ENCODE results near the gene STX5.
A peak's percentile ranks its signal among the peaks of the same experiment; 100 is the strongest.
"Not testable (repeated sequence)": the region's sequence is repeated elsewhere in the genome, so short reads cannot be mapped to it uniquely, and the experiment has no call there.

Gene STX5, protein sequence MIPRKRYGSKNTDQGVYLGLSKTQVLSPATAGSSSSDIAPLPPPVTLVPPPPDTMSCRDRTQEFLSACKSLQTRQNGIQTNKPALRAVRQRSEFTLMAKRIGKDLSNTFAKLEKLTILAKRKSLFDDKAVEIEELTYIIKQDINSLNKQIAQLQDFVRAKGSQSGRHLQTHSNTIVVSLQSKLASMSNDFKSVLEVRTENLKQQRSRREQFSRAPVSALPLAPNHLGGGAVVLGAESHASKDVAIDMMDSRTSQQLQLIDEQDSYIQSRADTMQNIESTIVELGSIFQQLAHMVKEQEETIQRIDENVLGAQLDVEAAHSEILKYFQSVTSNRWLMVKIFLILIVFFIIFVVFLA

DNA sequence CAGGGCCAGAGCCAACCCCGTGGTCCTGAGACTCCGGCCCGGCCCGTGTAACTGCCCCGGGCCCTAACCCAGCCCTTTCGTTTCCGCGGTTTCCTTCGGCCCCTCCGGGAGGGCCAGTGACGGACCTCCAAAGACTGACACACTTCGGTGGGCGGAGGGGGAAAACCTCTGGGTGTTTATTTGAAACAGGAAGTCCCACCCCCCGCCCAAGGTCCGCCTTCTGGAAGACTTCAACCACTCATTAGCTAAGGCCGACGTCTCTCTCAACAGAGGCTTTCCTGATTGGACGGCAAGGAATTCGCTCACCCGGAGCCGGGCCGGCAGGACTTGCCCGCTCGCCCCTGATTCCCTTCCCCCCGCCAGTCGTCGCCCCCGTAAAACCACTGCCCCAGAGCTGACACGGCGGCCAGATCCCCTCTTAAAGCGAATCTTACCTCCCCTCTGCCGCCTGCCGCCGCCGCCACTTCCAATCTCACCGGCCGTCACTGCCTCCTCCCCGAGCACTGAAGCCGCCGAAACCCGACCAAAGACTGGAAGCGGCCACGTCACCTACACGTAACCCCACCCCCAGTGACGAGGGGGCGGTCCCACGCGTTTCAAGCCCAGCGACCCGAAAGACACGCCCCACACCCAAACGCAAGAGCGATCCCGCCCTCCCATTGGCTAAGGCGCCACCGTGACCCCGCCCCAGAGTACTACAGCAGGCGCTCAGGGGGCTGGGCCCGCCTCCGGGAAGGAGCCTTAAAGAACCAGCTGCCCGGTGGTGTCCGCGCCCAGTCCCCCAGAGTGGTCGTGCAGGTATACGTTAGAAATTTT lies at the start of gene STX5:
Gene STX5, minus strand, starts transcription at position 532 of the 816 bp plus-strand sequence. CDS start 808 bp downstream, outside the sequence.
- Histone ChIP-seq H3K4me3 (peak within 1 kb of the TSS; percentile 73 to 98 (median 92)), H3K27ac (peak within 1 kb of the TSS; percentile 76 to 99 (median 95))

- Histone ChIP-seq H3K27ac (peak within 1 kb of the TSS; percentile 86 to 99 (median 97)), H3K4me3 (peak within 1 kb of the TSS; percentile 62 to 97 (median 87))
Observed at GRCh38 chr11:62880803-62881578, 49.1 kb upstream of the STX5 start, which contains the start of gene SLC3A2. SLC3A2 (plus strand) TSS chr11:62880896; CDS start chr11:62881024, 128 bp downstream.

GRCh38 chr11:62880231-62880802 lies 48.5 kb upstream of the STX5 start:
- Histone ChIP-seq H3K27ac (peak overlapping the region; percentile 51 to 99 (median 97)), H3K4me3 (peak overlapping the region; percentile 62 to 97 (median 87))

DNA sequence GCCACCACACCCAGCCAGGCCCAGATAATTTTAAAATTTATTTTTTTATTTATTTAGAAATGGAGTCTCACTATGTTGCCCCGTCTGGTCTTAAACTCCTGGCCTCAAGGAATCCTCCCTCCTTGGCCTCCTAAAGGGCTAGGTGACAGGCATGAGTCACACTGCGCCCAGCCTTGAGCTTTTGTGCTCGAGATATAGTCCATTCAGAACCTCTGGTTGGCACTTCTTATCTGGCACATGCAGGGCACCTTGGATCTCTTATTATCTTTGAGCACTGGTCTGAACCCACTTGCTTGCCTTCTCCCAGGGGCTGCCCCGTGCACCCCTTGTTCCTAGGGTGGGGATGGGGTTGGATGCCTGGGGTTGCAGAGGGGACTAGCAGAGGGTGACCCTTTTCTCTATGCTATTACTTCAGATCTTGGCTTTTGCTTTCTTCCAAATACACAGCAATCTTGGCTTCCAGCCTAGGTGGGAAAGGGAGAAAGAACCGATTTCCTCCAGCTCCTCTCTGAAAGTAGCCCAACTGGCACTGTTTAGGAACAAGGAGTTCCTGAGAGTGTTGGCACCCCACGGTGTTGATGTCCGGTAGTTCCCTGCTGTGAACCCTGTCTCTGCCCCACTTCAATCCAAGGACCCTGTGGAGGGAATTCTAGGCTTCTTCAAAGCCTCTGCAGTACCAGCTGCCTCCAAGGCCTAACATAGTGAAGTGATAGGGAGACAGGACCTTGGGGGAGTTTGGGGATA lies 47.6 kb upstream of the STX5 start:
- peak overlapping the region in 2 of 7 experiments; percentile 62 to 82 for H3K4me3 ChIP-seq
- peak overlapping the region in 20 of 21 experiments; percentile 73 to 99 (median 97) for H3K27ac ChIP-seq

- Histone ChIP-seq H3K4me3 (no peak overlapping the region), H3K27ac (no peak overlapping the region)
Observed at GRCh38 chr11:62876712-62877111, 44.9 kb upstream of the STX5 start.

GRCh38 chr11:62875698-62876478 lies 44.0 kb upstream of the STX5 start:
- Histone ChIP-seq H3K4me3 (no peak overlapping the region), H3K27ac (peak overlapping the region in 1 of 21 experiments; percentile 71)

- Histone ChIP-seq H3K27ac (no peak overlapping the region), H3K4me3 (no peak overlapping the region)
Observed at GRCh38 chr11:62874851-62875250, 43.0 kb upstream of the STX5 start.

GRCh38 chr11:62865635-62866034 lies 33.8 kb upstream of the STX5 start:
- Histone ChIP-seq H3K4me3 (no peak overlapping the region), H3K27ac (no peak overlapping the region)

DNA sequence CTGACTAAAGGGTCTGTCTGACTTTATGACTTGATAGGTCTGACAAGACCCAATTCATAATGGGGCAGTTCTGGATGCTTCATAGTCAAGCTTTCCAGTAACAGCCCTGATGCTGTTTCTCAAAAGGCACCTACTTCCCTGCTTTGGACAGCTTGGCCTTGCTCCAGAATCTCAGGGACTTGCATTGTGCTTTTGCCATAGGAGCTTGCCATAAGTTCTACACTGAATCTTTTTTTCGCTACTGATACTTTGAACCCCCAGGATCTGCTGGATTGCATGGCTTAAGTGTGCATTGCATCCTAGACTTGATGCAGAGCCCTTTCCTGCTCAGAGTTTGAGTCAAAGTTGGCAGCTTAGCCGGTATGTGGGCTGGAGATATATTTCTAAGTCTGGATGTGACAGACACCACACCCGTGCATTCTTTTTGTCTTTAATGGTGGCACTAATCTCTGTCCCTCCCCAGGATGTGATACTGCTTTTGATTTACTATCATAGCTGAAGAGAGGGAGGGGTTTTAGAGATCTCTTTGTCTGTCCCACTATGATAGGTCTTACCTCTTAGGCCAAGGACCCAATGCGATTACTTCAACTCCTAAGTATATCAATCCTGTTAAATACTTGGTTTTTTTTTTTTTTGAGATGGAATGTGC lies 32.0 kb upstream of the STX5 start:
- peak overlapping the region in 2 of 21 experiments; percentile 3 to 27 for H3K27ac ChIP-seq
- no peak overlapping the region for H3K4me3 ChIP-seq

- H3K27ac ChIP-seq, H3K4me3 ChIP-seq: not testable (repeated sequence)
Observed at GRCh38 chr11:62861564-62862192, 29.8 kb upstream of the STX5 start.

DNA sequence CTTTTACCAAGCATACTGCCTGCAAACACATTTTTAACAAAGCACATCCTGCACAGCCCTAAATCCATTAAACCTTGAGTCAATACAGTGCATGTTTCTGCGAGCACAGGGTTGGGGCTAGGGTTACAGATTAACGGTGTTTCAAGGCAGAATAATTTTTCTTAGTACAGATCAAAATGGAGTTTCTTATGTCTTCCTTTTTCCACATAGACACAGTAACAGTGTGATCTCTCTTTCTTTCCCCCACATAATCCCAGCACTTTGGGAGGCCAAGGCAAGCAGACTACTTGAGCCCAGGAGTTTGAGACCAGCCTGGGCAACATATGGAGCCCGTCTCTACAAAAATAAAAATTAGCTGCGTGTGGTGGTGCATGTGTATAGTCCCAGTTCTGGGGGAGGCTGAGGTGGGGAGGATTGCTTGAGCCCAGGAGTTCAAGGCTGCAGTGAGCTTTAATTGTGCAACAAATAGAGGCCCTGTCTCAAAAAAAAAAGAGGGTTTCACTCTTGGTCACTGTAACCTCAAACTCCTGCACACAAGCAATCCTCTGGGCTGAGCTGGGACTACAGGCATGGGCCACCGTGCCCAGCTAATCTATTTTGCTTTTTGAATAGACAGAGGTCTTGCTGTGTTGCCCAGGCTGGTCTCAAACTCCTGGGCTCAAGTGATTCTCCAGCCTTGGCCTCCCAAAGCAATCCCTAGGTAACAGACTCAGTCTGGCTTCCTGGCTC lies 29.1 kb upstream of the STX5 start:
- Histone ChIP-seq H3K4me3 (no peak overlapping the region), H3K27ac (no peak overlapping the region)

- peak overlapping the region in 1 of 21 experiments; percentile 21 for H3K27ac ChIP-seq
- not testable (repeated sequence) for H3K4me3 ChIP-seq
Observed at GRCh38 chr11:62859281-62859703, 27.4 kb upstream of the STX5 start.

DNA sequence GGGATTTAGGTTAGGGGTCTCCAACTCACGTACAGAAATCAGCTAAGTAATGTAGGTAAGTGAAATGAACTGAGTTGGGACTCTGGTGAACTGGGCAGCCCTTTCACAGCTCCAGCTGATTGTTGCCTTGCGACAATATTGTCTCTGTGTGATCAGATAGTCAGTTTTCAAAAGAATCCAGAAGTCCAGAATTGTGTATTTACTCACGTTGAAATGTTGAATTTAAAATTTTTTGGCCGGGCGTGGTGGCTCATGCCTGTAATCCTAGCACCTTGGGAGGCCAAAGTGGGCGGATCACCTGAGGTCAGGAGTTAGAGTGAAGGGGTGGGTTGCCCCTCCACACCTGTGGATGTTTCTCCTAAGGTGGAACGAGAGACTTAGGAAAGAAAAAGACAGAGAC lies 26.4 kb upstream of the STX5 start:
- peak overlapping the region in 19 of 21 experiments; percentile 15 to 90 (median 46) for H3K27ac ChIP-seq
- H3K4me3 ChIP-seq: no peak overlapping the region

GRCh38 chr11:62857541-62857982 lies 25.7 kb upstream of the STX5 start:
- peak overlapping the region in 19 of 21 experiments; percentile 2 to 90 (median 52) for H3K27ac ChIP-seq
- H3K4me3 ChIP-seq: no peak overlapping the region

GRCh38 chr11:62856333-62856895 lies 24.6 kb upstream of the STX5 start:
- Histone ChIP-seq H3K27ac (peak overlapping the region in 20 of 21 experiments; percentile 48 to 91 (median 80)), H3K4me3 (peak overlapping the region; percentile 43 to 88 (median 64))

Measured in skin epidermis (tissue), 12 donors.